ENCODE results near the gene ATOH1.

- no peak for TF ChIP-seq CTCF (IDR thresholded peaks at IDR 0.05; ENCODE audit: low read depth, low read length, poor library complexity, severe bottlenecking)
- TF ChIP-seq EZH2phosphoT487 (IDR thresholded peaks at IDR 0.05; ENCODE audit: borderline replicate concordance, low read length) = no peak
Observed at GRCh38 chr4:93829820-93830687, 1.5 kb downstream of the ATOH1 start.
